PFSK-1 (cell line): ENCODE data around the gene KLHL13.

Source experiments
- FOXP2 ChIP-seq: optimal IDR thresholded peaks from 2 replicates; pipeline ENCODE3; 2011; ENCODE audit warnings: borderline replicate concordance, control low read depth, inconsistent platforms; ENCODE audit not compliant: insufficient read depth; ENCODE audit errors: extremely low read length, extremely low read depth
- POLR2AphosphoS5 ChIP-seq: IDR thresholded peaks from 2 replicates; pipeline ENCODE4 v1.6.1; 2012; ENCODE audit warnings: low read depth, mild to moderate bottlenecking, control low read depth, low read length, moderate library complexity
- REST ChIP-seq, 2 experiments: IDR thresholded peaks; 2 replicates each; pipeline versions ENCODE4 v1.6.1 to v1.8.0; 2011 to 2012; ENCODE audit warnings: low read depth in 2 of 2, low read length in 2 of 2, control low read depth in 1 of 2, inconsistent platforms in 1 of 2, mild to moderate bottlenecking in 1 of 2, moderate library complexity in 1 of 2; ENCODE audit not compliant: insufficient read depth in 1 of 2
- SIN3A ChIP-seq: IDR thresholded peaks from 2 replicates; pipeline ENCODE4 v1.6.1; 2012; ENCODE audit warnings: mild to moderate bottlenecking, low read length, moderate library complexity, borderline replicate concordance; ENCODE audit not compliant: insufficient read depth
- TAF1 ChIP-seq: IDR thresholded peaks from 2 replicates; pipeline ENCODE4 v1.6.1; 2012; ENCODE audit warnings: low read length, control low read depth, borderline replicate concordance; ENCODE audit not compliant: insufficient read depth

The KLHL13 gene

GRCh38 chrX:118058924-118059323, 57.7 kb downstream of the KLHL13 start:
- TF ChIP-seq POLR2AphosphoS5 (no peak), REST (IDR thresholded peaks at IDR 0.05; ENCODE audit: insufficient read depth in 1 of 2, low read depth in 2 of 2, low read length in 2 of 2) (no peak), TAF1 (no peak), FOXP2 (no peak), SIN3A (no peak)

GRCh38 chrX:118056870-118057269, 59.7 kb downstream of the KLHL13 start:
- TF ChIP-seq SIN3A (no peak), FOXP2 (no peak), POLR2AphosphoS5 (no peak), TAF1 (no peak), REST (IDR thresholded peaks at IDR 0.05; ENCODE audit: insufficient read depth in 1 of 2, low read depth in 2 of 2, low read length in 2 of 2) (no peak)

- TF ChIP-seq TAF1 (no peak), SIN3A (no peak), REST (IDR thresholded peaks at IDR 0.05; ENCODE audit: insufficient read depth in 1 of 2, low read depth in 2 of 2, low read length in 2 of 2) (no peak), FOXP2 (no peak), POLR2AphosphoS5 (no peak)
Observed at GRCh38 chrX:118049713-118050112, 66.9 kb downstream of the KLHL13 start.

GRCh38 chrX:118047446-118048186, 69.0 kb downstream of the KLHL13 start:
- no peak for TF ChIP-seq FOXP2
- no peak for TF ChIP-seq POLR2AphosphoS5

GRCh38 chrX:118039591-118039990, 77.0 kb downstream of the KLHL13 start:
- no peak for TF ChIP-seq FOXP2
- TF ChIP-seq REST (IDR thresholded peaks at IDR 0.05; ENCODE audit: insufficient read depth in 1 of 2, low read depth in 2 of 2, low read length in 2 of 2) = no peak
- TF ChIP-seq TAF1 = no peak
- no peak for TF ChIP-seq POLR2AphosphoS5
- TF ChIP-seq SIN3A = no peak
